ENCODE results near the gene GPC6. TPM values are rescaled to one million over a fixed set of nuclear protein-coding genes. Genes with fewer than 3 reads are reported as not detected.

The GPC6 gene
- total and polyA plus RNA-seq, 2 donors (not counting 3 experiments of a cell fraction or from before 2014, with no cell fraction given): 0.01 TPM; not detected in 1

DNA sequence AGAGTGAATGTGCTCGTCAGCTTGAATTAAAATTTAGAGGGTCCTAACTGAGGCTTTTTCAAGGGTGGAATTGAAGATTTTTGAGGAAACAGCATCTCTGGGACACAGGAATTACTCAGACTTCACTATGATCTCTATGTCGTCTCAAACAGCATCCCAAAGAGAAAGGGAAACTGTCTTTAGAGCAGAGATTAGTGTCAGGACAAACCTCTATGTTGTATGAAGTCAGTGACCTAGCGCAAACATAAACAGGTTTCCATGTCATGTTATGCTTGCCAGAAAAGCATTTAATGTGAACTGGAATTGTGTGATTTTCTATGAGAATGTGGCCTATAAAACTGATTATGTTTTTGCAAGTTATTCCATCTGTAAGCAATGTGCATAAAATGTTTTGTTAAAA is 573.7 kb downstream of the GPC6 start:
- BruUV-seq (replicated peaks): no TSS peak
- FAIRE-seq (no peak), DNase-seq (ENCODE audit: low read depth, low spot score) (no peak)
- H3K27me3 ChIP-seq (ENCODE audit: control insufficient read depth in 2 of 2, insufficient read depth in 2 of 2, low read length in 2 of 2): no peaks in the 10 kb centered on the region
- no peaks in the 10 kb centered on the region for H3K4me1 ChIP-seq (ENCODE audit: control insufficient read depth, extremely low read depth, insufficient read depth, low read length)
- no peaks in the 10 kb centered on the region for H3K9me1 ChIP-seq (replicated peaks; ENCODE audit: control insufficient read depth, extremely low read depth, insufficient read depth, low read length)
- H3K4me3 ChIP-seq (replicated peaks in 1 of 3; ENCODE audit: insufficient read depth in 1 of 3, low read depth in 1 of 3, low read length in 3 of 3): no peak overlapping the region
- intact Hi-C loops (cut with micrococcal nuclease): no loop called here
- ChIA-PET CTCF (no interaction called here), POLR2A (no interaction called here)
- no peak overlapping the region for H3K4me2 ChIP-seq (ENCODE audit: insufficient read depth, low read length)
- H3K9me3 ChIP-seq (replicated peaks; ENCODE audit: control insufficient read depth, insufficient read depth, low read length): peaks cover 2% of the 10 kb centered on the region
- no peak overlapping the region for H3K27ac ChIP-seq (ENCODE audit: insufficient read depth, low read depth, low read length)
- no peak overlapping the region for H2AFZ ChIP-seq (ENCODE audit: low read depth, low read length)
- dilution Hi-C loops (cut with MboI; ENCODE audit: extremely low pct_ligation_motif_present, low sequenced_read_pairs): no loop called here
- H3K9ac ChIP-seq (replicated peaks; ENCODE audit: extremely low read depth, insufficient read depth, low read length): no peak overlapping the region
- H3K36me3 ChIP-seq (ENCODE audit: control insufficient read depth in 2 of 2, extremely low read depth in 1 of 2, insufficient read depth in 2 of 2, low read length in 2 of 2): no peaks in the 10 kb centered on the region
- H4K20me1 ChIP-seq (replicated peaks; ENCODE audit: control insufficient read depth, extremely low read depth, insufficient read depth, low read length): no peaks in the 10 kb centered on the region
- TF ChIP-seq, protein P1, sequence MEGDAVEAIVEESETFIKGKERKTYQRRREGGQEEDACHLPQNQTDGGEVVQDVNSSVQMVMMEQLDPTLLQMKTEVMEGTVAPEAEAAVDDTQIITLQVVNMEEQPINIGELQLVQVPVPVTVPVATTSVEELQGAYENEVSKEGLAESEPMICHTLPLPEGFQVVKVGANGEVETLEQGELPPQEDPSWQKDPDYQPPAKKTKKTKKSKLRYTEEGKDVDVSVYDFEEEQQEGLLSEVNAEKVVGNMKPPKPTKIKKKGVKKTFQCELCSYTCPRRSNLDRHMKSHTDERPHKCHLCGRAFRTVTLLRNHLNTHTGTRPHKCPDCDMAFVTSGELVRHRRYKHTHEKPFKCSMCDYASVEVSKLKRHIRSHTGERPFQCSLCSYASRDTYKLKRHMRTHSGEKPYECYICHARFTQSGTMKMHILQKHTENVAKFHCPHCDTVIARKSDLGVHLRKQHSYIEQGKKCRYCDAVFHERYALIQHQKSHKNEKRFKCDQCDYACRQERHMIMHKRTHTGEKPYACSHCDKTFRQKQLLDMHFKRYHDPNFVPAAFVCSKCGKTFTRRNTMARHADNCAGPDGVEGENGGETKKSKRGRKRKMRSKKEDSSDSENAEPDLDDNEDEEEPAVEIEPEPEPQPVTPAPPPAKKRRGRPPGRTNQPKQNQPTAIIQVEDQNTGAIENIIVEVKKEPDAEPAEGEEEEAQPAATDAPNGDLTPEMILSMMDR (IDR thresholded peaks at IDR 0.05; ENCODE audit: extremely low read depth in 1 of 2, insufficient read depth in 1 of 2, low read depth in 1 of 2, low read length in 2 of 2): no peak
- TF ChIP-seq, protein P2, sequence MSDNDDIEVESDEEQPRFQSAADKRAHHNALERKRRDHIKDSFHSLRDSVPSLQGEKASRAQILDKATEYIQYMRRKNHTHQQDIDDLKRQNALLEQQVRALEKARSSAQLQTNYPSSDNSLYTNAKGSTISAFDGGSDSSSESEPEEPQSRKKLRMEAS (IDR thresholded peaks at IDR 0.05; ENCODE audit: insufficient read depth, insufficient read length): no peak
- TF ChIP-seq EZH2 (IDR thresholded peaks at IDR 0.05; ENCODE audit: borderline replicate concordance, low read depth, low read length, severe bottlenecking): no peak
- H3K79me2 ChIP-seq (ENCODE audit: control insufficient read depth, insufficient read depth, low read length): no peaks in the 10 kb centered on the region

DNA sequence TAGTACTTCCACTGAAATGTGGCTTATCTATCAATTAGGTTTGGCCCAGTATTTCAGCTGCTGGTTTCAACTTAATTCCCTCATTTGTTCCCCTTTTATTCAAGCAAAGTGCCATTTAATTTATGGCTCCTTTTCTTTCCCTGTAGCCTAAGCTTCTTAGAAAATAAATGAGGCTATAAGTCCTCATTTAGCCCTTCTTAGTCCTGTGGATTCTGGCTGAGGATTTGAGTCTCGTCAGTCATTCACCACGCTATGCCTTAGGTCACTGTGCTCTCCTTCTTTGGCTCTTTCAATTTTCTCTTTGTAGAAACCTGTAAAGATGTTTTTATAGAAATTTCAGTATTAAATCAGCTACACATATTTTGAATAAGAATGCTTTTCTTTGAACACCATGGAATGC is 579.1 kb downstream of the GPC6 start:
- H3K9me3 ChIP-seq (replicated peaks; ENCODE audit: control insufficient read depth, insufficient read depth, low read length): no peaks in the 10 kb centered on the region
- no peak overlapping the region for H3K4me3 ChIP-seq (replicated peaks in 1 of 3; ENCODE audit: insufficient read depth in 1 of 3, low read depth in 1 of 3, low read length in 3 of 3)
- TF ChIP-seq, protein P2 (IDR thresholded peaks at IDR 0.05; ENCODE audit: insufficient read depth, insufficient read length): no peak
- TF ChIP-seq EZH2 (IDR thresholded peaks at IDR 0.05; ENCODE audit: borderline replicate concordance, low read depth, low read length, severe bottlenecking) (no peak), FOS (IDR thresholded peaks at IDR 0.05; ENCODE audit: borderline replicate concordance, insufficient read depth, low read length) (no peak), MYC (IDR thresholded peaks at IDR 0.05; ENCODE audit: low read depth, low read length) (no peak)
- TF ChIP-seq, protein P1 (IDR thresholded peaks at IDR 0.05; ENCODE audit: extremely low read depth in 1 of 2, insufficient read depth in 1 of 2, low read depth in 1 of 2, low read length in 2 of 2): no peak
- FAIRE-seq: no peak
- H3K9me1 ChIP-seq (replicated peaks; ENCODE audit: control insufficient read depth, extremely low read depth, insufficient read depth, low read length): no peaks in the 10 kb centered on the region
- H3K4me2 ChIP-seq (ENCODE audit: insufficient read depth, low read length): no peak overlapping the region
- no peak for DNase-seq (ENCODE audit: low read depth, low spot score)
- no peaks in the 10 kb centered on the region for H3K36me3 ChIP-seq (ENCODE audit: control insufficient read depth in 2 of 2, extremely low read depth in 1 of 2, insufficient read depth in 2 of 2, low read length in 2 of 2)
- no peaks in the 10 kb centered on the region for H4K20me1 ChIP-seq (replicated peaks; ENCODE audit: control insufficient read depth, extremely low read depth, insufficient read depth, low read length)
- dilution Hi-C loops (cut with MboI; ENCODE audit: extremely low pct_ligation_motif_present, low sequenced_read_pairs): no loop called here
- ChIA-PET CTCF (no interaction called here), POLR2A (no interaction called here)
- no TSS peak for BruUV-seq (replicated peaks)
- H3K9ac ChIP-seq (replicated peaks; ENCODE audit: extremely low read depth, insufficient read depth, low read length): no peak overlapping the region
- H3K27me3 ChIP-seq (ENCODE audit: control insufficient read depth in 2 of 2, insufficient read depth in 2 of 2, low read length in 2 of 2): no peaks in the 10 kb centered on the region
- no peak overlapping the region for H3K27ac ChIP-seq (ENCODE audit: insufficient read depth, low read depth, low read length)
- intact Hi-C loops (cut with micrococcal nuclease): no loop called here
- H3K4me1 ChIP-seq (ENCODE audit: control insufficient read depth, extremely low read depth, insufficient read depth, low read length): no peaks in the 10 kb centered on the region
- no peaks in the 10 kb centered on the region for H3K79me2 ChIP-seq (ENCODE audit: control insufficient read depth, insufficient read depth, low read length)
- H2AFZ ChIP-seq (ENCODE audit: low read depth, low read length): no peak overlapping the region

All from endothelial cell of umbilical vein (primary cell).